ENCODE measurements around the gene ANKRD13A. TPM values are rescaled to one million over a fixed set of nuclear protein-coding genes. Genes with fewer than 3 reads are reported as not detected.

ANKRD13A gene
- total and polyA plus RNA-seq, 2 of the 8 experiments (the other 6 are each of a cell fraction or from before 2014, with no cell fraction given): 16.8 to 21.4 TPM

DNA sequence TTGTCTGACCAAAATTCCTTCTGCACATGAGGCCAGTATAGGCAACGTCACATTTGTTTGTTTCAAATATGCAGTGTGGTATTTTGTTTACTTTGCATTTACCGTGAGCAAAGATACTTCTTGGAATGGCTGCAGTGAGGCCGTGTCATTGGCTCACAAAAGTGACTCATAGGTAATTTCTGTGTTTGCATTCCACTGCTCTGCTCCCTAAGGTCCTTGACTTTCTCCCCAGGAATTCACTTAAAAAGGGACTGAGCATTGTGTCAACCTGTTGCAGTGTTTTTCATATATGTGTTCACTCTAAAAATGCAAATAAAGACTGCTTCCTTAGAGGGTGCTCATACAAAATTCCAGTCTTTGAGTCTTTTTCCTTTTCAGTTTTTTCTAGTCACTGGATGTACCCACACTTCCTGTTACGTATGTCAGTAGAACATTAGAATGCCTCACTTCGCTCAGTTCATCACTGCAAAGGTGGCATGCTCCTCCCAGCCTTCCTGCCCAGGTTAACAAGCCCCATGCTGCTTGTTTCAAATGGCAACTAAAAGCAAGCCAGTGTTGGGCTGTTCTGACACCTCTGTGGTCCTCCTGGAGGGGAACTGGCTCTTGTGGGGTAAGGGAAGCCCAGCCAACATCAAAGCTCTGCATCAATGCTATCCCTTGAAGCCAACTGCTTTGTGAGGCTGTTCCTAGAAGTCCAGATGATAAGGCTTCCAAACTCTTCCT, 40.0 kb downstream of the ANKRD13A start:
- no peak overlapping the region for H3K27ac ChIP-seq (ENCODE audit: low read depth, low read length)
- no peak for TF ChIP-seq ASH2L (IDR thresholded peaks at IDR 0.05; ENCODE audit: low read length)
- TF ChIP-seq BACH1 (IDR thresholded peaks at IDR 0.05; ENCODE audit: low read length): no peak
- TF ChIP-seq NANOG (IDR thresholded peaks at IDR 0.05; ENCODE audit: insufficient read depth, low read depth, low read length, poor library complexity, severe bottlenecking): no peak
- peak; percentile 50; the same call in 1 of the 2 replicates for TF ChIP-seq JUND (IDR thresholded peaks at IDR 0.05; ENCODE audit: low read length)
- no peak for TF ChIP-seq RAD21 (IDR thresholded peaks at IDR 0.05 in 1 of 2, conservative IDR thresholded peaks at IDR 0.05 in 1 of 2; ENCODE audit: low read depth in 2 of 2, low read length in 2 of 2)
- no peak for TF ChIP-seq RBBP5 (IDR thresholded peaks at IDR 0.05; ENCODE audit: borderline replicate concordance, low read depth, low read length)
- ChIA-PET CTCF (ENCODE audit: partially characterized antibody) (no interaction called here), POLR2A (ENCODE audit: partially characterized antibody) (interaction anchor here (1.3 kb wide), 1 partner anchor 16 kb away, joined by 4 read pairs; no protein-coding TSS in a partner anchor)
- no peak overlapping the region for H3K4ac ChIP-seq (replicated peaks; ENCODE audit: insufficient read length, low read depth, low read length)
- H4K20me1 ChIP-seq (replicated peaks in 1 of 2; ENCODE audit: control insufficient read depth in 1 of 2, insufficient read depth in 2 of 2, low read length in 2 of 2): peaks cover 0 to 6% of the 10 kb centered on the region in 2 experiments
- H3K23ac ChIP-seq (ENCODE audit: insufficient read length): no peak overlapping the region
- H3K18ac ChIP-seq (ENCODE audit: extremely low read depth, low read length): no peak overlapping the region
- no peak overlapping the region for H2BK120ac ChIP-seq (replicated peaks; ENCODE audit: low read depth, low read length)
- H4K8ac ChIP-seq (ENCODE audit: extremely low read depth, insufficient read depth, low read length): peak overlapping the region; percentile 76; the same call in 1 of the 2 replicates
- no peak overlapping the region for H3K4me2 ChIP-seq (ENCODE audit: insufficient read depth in 1 of 2, low read depth in 2 of 2, low read length in 2 of 2)
- H2BK20ac ChIP-seq (ENCODE audit: low read length): no peak overlapping the region
- no peak overlapping the region for H4K5ac ChIP-seq (ENCODE audit: insufficient read length, low read depth, low read length)
- H3K27me3 ChIP-seq (replicated peaks in 1 of 4; ENCODE audit: control insufficient read depth in 3 of 4, extremely low read depth in 1 of 4, insufficient read depth in 3 of 4, low read length in 3 of 4): no peaks in the 10 kb centered on the region
- no peak overlapping the region for H3K4me3 ChIP-seq (ENCODE audit: extremely low read depth in 1 of 4, insufficient read depth in 2 of 4, low read depth in 3 of 4, low read length in 4 of 4)
- H4K91ac ChIP-seq (replicated peaks; ENCODE audit: insufficient read length, low read length): no peak overlapping the region
- no peaks in the 10 kb centered on the region for H3K79me2 ChIP-seq (ENCODE audit: control insufficient read depth in 1 of 2, insufficient read depth in 2 of 2, low read length in 2 of 2)
- no peak overlapping the region for H2BK15ac ChIP-seq (ENCODE audit: low read length)
- 0 out of 2 replicates have a peak, but pooled peaks cover 2% of the 10 kb centered on the region for H3K23me2 ChIP-seq (ENCODE audit: low read depth, low read length)
- H2BK5ac ChIP-seq (ENCODE audit: low read depth, low read length): no peak overlapping the region
- no peak overlapping the region for H2AK5ac ChIP-seq (ENCODE audit: low read depth, low read length)
- H3K14ac ChIP-seq (ENCODE audit: insufficient read length): no peak overlapping the region
- H3K56ac ChIP-seq (replicated peaks; ENCODE audit: insufficient read length, low read depth, low read length): no peak overlapping the region
- no peaks in the 10 kb centered on the region for H3K9me3 ChIP-seq (ENCODE audit: insufficient read depth in 2 of 2, low read depth in 1 of 2, low read length in 1 of 2)
- H3K79me1 ChIP-seq (ENCODE audit: low read depth, low read length): 0 out of 2 replicates have a peak, but pooled peaks cover 2% of the 10 kb centered on the region
- H2AFZ ChIP-seq (ENCODE audit: low read length): no peak overlapping the region
- H3K9ac ChIP-seq (replicated peaks in 1 of 4; ENCODE audit: extremely low read depth in 1 of 4, low read depth in 3 of 4, low read length in 3 of 4): no peak overlapping the region
- no peak overlapping the region for H2BK12ac ChIP-seq (ENCODE audit: low read depth, low read length)
- WGBS, 2 experiments (ENCODE audit: extremely low coverage in 1 of 2, insufficient coverage in 1 of 2, insufficient read length in 1 of 2, insufficient replicate concordance in 2 of 2, low coverage in 1 of 2, low lambda C conversion rate in 2 of 2, missing lambda C conversion rate in 1 of 2): 86% methylated on average over 5 of the region's 5 CpGs; no CpG with 5 or more reads in 1 of the 2 experiments
- FAIRE-seq: no peak
- peaks cover 0 to 12% (median 3%) of the 10 kb centered on the region in 4 experiments; a peak in 2 of 8 replicates for H3K36me3 ChIP-seq (ENCODE audit: control insufficient read depth in 2 of 4, insufficient read depth in 4 of 4, low read length in 3 of 4)
- peaks cover 0 to 2% (median 0%) of the 10 kb centered on the region in 4 experiments; a peak in 1 of 7 replicates for H3K4me1 ChIP-seq (replicated peaks in 1 of 4; ENCODE audit: control insufficient read depth in 3 of 4, insufficient read depth in 4 of 4, low read length in 3 of 4)
- DNase-seq (ENCODE audit: low read depth in 1 of 2, low spot score in 2 of 2): no peak

Measured in H1 (cell line).